H1 (cell line): ENCODE measurements around the gene CD84. TPM values are rescaled to one million over a fixed set of nuclear protein-coding genes. Genes with fewer than 3 reads are reported as not detected.

Experiments used
- CTCF ChIA-PET: fragments of 300-600 bp; sonication (Branson Sonifier 250); formaldehyde crosslinking; loops from one replicate; lab custom pipeline; 2021; ENCODE audit not compliant: partially characterized antibody; lab: Charles Lee
- POLR2A ChIA-PET: fragments of 300-600 bp; sonication (Branson Sonifier 250); formaldehyde crosslinking; loops from one replicate; lab custom pipeline; 2021; ENCODE audit warnings: inconsistent platforms; ENCODE audit not compliant: partially characterized antibody; lab: Charles Lee
- DNase-seq, 2 experiments: peaks; one replicate each; pipeline versions ENCODE4 v3.0.0 to v3.0.0-alpha.2; 2010 to 2022; ENCODE audit warnings: low spot score in 2 of 2, low read depth in 1 of 2, mixed read lengths in 1 of 2
- FAIRE-seq: peaks from 2 replicates; lab custom pipeline; 2011; peaks lifted over from hg19 to GRCh38; lab: Jason Lieb, UNC
- H2AFZ ChIP-seq: 2 replicates; pipeline ENCODE4 v1.8.1; 2012; ENCODE audit warnings: low read length, inconsistent platforms
- H2AK5ac ChIP-seq: 2 replicates; pipeline ENCODE4 v1.6.1; 2013; ENCODE audit warnings: low read depth, low read length
- H2BK120ac ChIP-seq: replicated peaks from 2 replicates; pipeline ENCODE3; 2013; ENCODE audit warnings: low read depth, low read length, inconsistent platforms
- H2BK12ac ChIP-seq: 2 replicates; pipeline ENCODE4 v1.6.1; 2013; ENCODE audit warnings: low read depth, low read length
- H2BK15ac ChIP-seq: 2 replicates; pipeline ENCODE4 v1.6.1; 2013; ENCODE audit warnings: low read length
- H2BK20ac ChIP-seq: 2 replicates; pipeline ENCODE4 v1.6.1; 2013; ENCODE audit warnings: low read length
- H2BK5ac ChIP-seq: 2 replicates; pipeline ENCODE4 v1.6.1; 2013; ENCODE audit warnings: low read depth, low read length
- H3K14ac ChIP-seq: 2 replicates; pipeline ENCODE4 v1.6.1; 2013; ENCODE audit warnings: inconsistent platforms; ENCODE audit not compliant: insufficient read length
- H3K18ac ChIP-seq: 2 replicates; pipeline ENCODE4 v1.6.1; 2013; ENCODE audit warnings: low read length; ENCODE audit errors: extremely low read depth
- H3K23ac ChIP-seq: 2 replicates; pipeline ENCODE4 v1.6.1; 2013; ENCODE audit warnings: inconsistent platforms; ENCODE audit not compliant: insufficient read length
- H3K23me2 ChIP-seq: 2 replicates; pipeline ENCODE4 v1.6.1; 2013; ENCODE audit warnings: low read depth, low read length
- H3K27ac ChIP-seq: 2 replicates; pipeline ENCODE4 v1.6.1; 2011; ENCODE audit warnings: low read depth, low read length, inconsistent platforms
- H3K27me3 ChIP-seq, 4 experiments: replicated peaks in 1 of 4; 1 replicate in 1 of 4; 2 replicates in 3 of 4; pipeline versions ENCODE4 v1.6.1 to v1.8.1; 2011 to 2013; ENCODE audit warnings: low read length in 3 of 4, mild to moderate bottlenecking in 3 of 4, inconsistent platforms in 2 of 4, mixed read lengths in 2 of 4, moderate library complexity in 1 of 4; ENCODE audit not compliant: control insufficient read depth in 3 of 4, insufficient read depth in 3 of 4; ENCODE audit errors: extremely low read depth in 1 of 4
- H3K36me3 ChIP-seq, 4 experiments: 2 replicates each; pipeline versions ENCODE4 v1.6.1 to v1.8.1; 2011 to 2013; ENCODE audit warnings: mild to moderate bottlenecking in 4 of 4, low read length in 3 of 4, moderate library complexity in 2 of 4, control low read depth in 1 of 4, inconsistent platforms in 1 of 4; ENCODE audit not compliant: insufficient read depth in 4 of 4, control insufficient read depth in 2 of 4
- H3K4ac ChIP-seq: replicated peaks from 2 replicates; pipeline ENCODE3; 2013; ENCODE audit warnings: low read length, low read depth, mixed read lengths, inconsistent platforms; ENCODE audit not compliant: insufficient read length
- H3K4me1 ChIP-seq, 4 experiments: replicated peaks in 1 of 4; 1 replicate in 1 of 4; 2 replicates in 3 of 4; pipeline versions ENCODE4 v1.6.1 to v1.8.1; 2011 to 2013; ENCODE audit warnings: low read length in 3 of 4, inconsistent platforms in 2 of 4, mixed read lengths in 1 of 4; ENCODE audit not compliant: insufficient read depth in 4 of 4, control insufficient read depth in 3 of 4
- H3K4me2 ChIP-seq, 2 experiments: 2 replicates each; pipeline versions ENCODE4 v1.6.1 to v1.8.1; 2011 to 2013; ENCODE audit warnings: low read depth in 2 of 2, low read length in 2 of 2, control low read depth in 1 of 2, inconsistent platforms in 1 of 2, mild to moderate bottlenecking in 1 of 2; ENCODE audit not compliant: insufficient read depth in 1 of 2
- H3K4me3 ChIP-seq, 4 experiments: fragments of 200-600, 300-600 bp in 1 of 4; sonication (generic), shearing (Covaris generic), sonication (Bioruptor Twin) in 1 of 4; 2 replicates each; pipeline versions ENCODE4 v1.5.1 to v1.8.1; 2011 to 2016; ENCODE audit warnings: low read length in 4 of 4, low read depth in 3 of 4, control low read depth in 2 of 4, inconsistent platforms in 2 of 4, mild to moderate bottlenecking in 2 of 4, mixed read lengths in 1 of 4, moderate library complexity in 1 of 4; ENCODE audit not compliant: insufficient read depth in 2 of 4; ENCODE audit errors: extremely low read depth in 1 of 4
- H3K56ac ChIP-seq: replicated peaks from 2 replicates; pipeline ENCODE3; 2013; ENCODE audit warnings: low read depth, mild to moderate bottlenecking, mixed read lengths, low read length, inconsistent platforms; ENCODE audit not compliant: insufficient read length
- H3K79me1 ChIP-seq: 2 replicates; pipeline ENCODE4 v1.6.1; 2013; ENCODE audit warnings: low read depth, low read length, control low read depth
- H3K79me2 ChIP-seq, 2 experiments: 2 replicates each; pipeline versions ENCODE4 v1.6.1 to v1.8.1; 2012 to 2013; ENCODE audit warnings: low read length in 2 of 2, mild to moderate bottlenecking in 2 of 2, inconsistent platforms in 1 of 2; ENCODE audit not compliant: insufficient read depth in 2 of 2, control insufficient read depth in 1 of 2
- H3K9ac ChIP-seq, 4 experiments: replicated peaks in 1 of 4; 1 replicate in 1 of 4; 2 replicates in 3 of 4; pipeline versions ENCODE4 v1.6.1 to v1.8.1; 2011 to 2013; ENCODE audit warnings: low read depth in 3 of 4, low read length in 3 of 4, control low read depth in 2 of 4, mild to moderate bottlenecking in 2 of 4, moderate library complexity in 2 of 4, inconsistent platforms in 1 of 4; ENCODE audit errors: extremely low read depth in 1 of 4
- H3K9me3 ChIP-seq, 2 experiments: 2 replicates each; pipeline versions ENCODE4 v1.6.1 to v1.8.1; 2012 to 2013; ENCODE audit warnings: mild to moderate bottlenecking in 2 of 2, moderate library complexity in 2 of 2, control low read depth in 1 of 2, inconsistent platforms in 1 of 2, low read depth in 1 of 2, low read length in 1 of 2, mixed read lengths in 1 of 2; ENCODE audit not compliant: insufficient read depth in 2 of 2
- H4K20me1 ChIP-seq, 2 experiments: replicated peaks in 1 of 2; 2 replicates each; pipeline versions ENCODE3 to v1.8.1; 2011 to 2013; ENCODE audit warnings: inconsistent platforms in 2 of 2, low read length in 2 of 2, mild to moderate bottlenecking in 1 of 2; ENCODE audit not compliant: insufficient read depth in 2 of 2, control insufficient read depth in 1 of 2
- H4K5ac ChIP-seq: 2 replicates; pipeline ENCODE4 v1.6.1; 2013; ENCODE audit warnings: low read length, low read depth, mixed read lengths, inconsistent platforms; ENCODE audit not compliant: insufficient read length
- H4K8ac ChIP-seq: 2 replicates; pipeline ENCODE4 v1.8.0; 2013; ENCODE audit warnings: mild to moderate bottlenecking, moderate library complexity, low read length, inconsistent platforms; ENCODE audit not compliant: insufficient read depth; ENCODE audit errors: extremely low read depth
- H4K91ac ChIP-seq: replicated peaks from 2 replicates; pipeline ENCODE3; 2013; ENCODE audit warnings: low read length, mixed read lengths, inconsistent platforms; ENCODE audit not compliant: insufficient read length
- CREB1 ChIP-seq: IDR thresholded peaks from 2 replicates; pipeline ENCODE4 v1.6.1; 2012; ENCODE audit warnings: inconsistent platforms
- CTBP2 ChIP-seq: IDR thresholded peaks from 2 replicates; pipeline ENCODE4 v1.7.0; 2011; ENCODE audit warnings: borderline replicate concordance, mild to moderate bottlenecking, moderate library complexity, mixed read lengths, low read length; ENCODE audit not compliant: insufficient read depth, insufficient read length
- E2F6 ChIP-seq: IDR thresholded peaks from 2 replicates; pipeline ENCODE4 v1.6.1; 2012; ENCODE audit warnings: inconsistent platforms
- EGR1 ChIP-seq: IDR thresholded peaks from 2 replicates; pipeline ENCODE4 v1.6.1; 2011; ENCODE audit warnings: low read depth, low read length, borderline replicate concordance
- HDAC2 ChIP-seq, 2 experiments: fragments of 300-600 bp in 1 of 2; sonication (generic) in 1 of 2; IDR thresholded peaks; 2 replicates each; pipeline ENCODE4 v1.6.1; 2011 to 2012; ENCODE audit warnings: low read depth in 2 of 2, low read length in 2 of 2, mild to moderate bottlenecking in 2 of 2, moderate library complexity in 2 of 2, borderline replicate concordance in 1 of 2, inconsistent platforms in 1 of 2
- JUND ChIP-seq: IDR thresholded peaks from 2 replicates; pipeline ENCODE4 v1.6.1; 2011; ENCODE audit warnings: mild to moderate bottlenecking, improper control_type of control experiment, low read length
- KDM4A ChIP-seq: IDR thresholded peaks from one replicate; pipeline ENCODE4 v1.7.1; 2012; ENCODE audit warnings: low read depth, mild to moderate bottlenecking, moderate library complexity, low read length, inconsistent platforms; ENCODE audit not compliant: severe bottlenecking
- NANOG ChIP-seq: IDR thresholded peaks from 2 replicates; pipeline ENCODE4 v1.6.1; 2011; ENCODE audit warnings: low read length, low read depth, mild to moderate bottlenecking, inconsistent platforms; ENCODE audit not compliant: insufficient read depth, poor library complexity, severe bottlenecking
- RFX5 ChIP-seq: IDR thresholded peaks from 2 replicates; pipeline ENCODE4 v1.6.1; 2011; ENCODE audit warnings: low read depth, low read length, improper control_type of control experiment, borderline replicate concordance
- RXRA ChIP-seq: IDR thresholded peaks from 2 replicates; pipeline ENCODE4 v1.6.1; 2011; ENCODE audit warnings: low read depth, mild to moderate bottlenecking, low read length, moderate library complexity; ENCODE audit not compliant: insufficient read depth
- SIN3A ChIP-seq, 2 experiments: IDR thresholded peaks in 1 of 2; conservative IDR thresholded peaks in 1 of 2; 2 replicates each; pipeline ENCODE4 v1.6.1; 2011 to 2012; ENCODE audit warnings: low read length in 2 of 2, improper control_type of control experiment in 1 of 2, low read depth in 1 of 2, mild to moderate bottlenecking in 1 of 2
- SUZ12 ChIP-seq: fragments of 200-600 bp; sonication (generic); IDR thresholded peaks from 2 replicates; pipeline ENCODE4 v1.6.1; 2012; ENCODE audit warnings: mild to moderate bottlenecking, inconsistent platforms, low read length, moderate library complexity, mixed read lengths
- TBP ChIP-seq: IDR thresholded peaks from 2 replicates; pipeline ENCODE4 v1.6.1; 2011; ENCODE audit warnings: low read depth, low read length, improper control_type of control experiment
- WGBS, 2 experiments: shearing (Covaris generic) in 1 of 2; methylation state at CpG; one replicate each; pipeline versions ENCODE4 v1.1.6 to v1.1.7; 2013 to 2015; ENCODE audit warnings: low lambda C conversion rate in 2 of 2, mixed read lengths in 2 of 2, inconsistent platforms in 1 of 2, low coverage in 1 of 2, missing lambda C conversion rate in 1 of 2; ENCODE audit not compliant: insufficient replicate concordance in 2 of 2, insufficient coverage in 1 of 2, insufficient read length in 1 of 2; ENCODE audit errors: extremely low coverage in 1 of 2, missing lambda C conversion rate in 1 of 2; 5-methylcytosine and 5-hydroxymethylcytosine counted together
- polyA plus RNA-seq, 7 experiments: library from polyadenylated mRNA; depleted of rRNA in 3 of 7; stranded (reverse) in 5 of 7; unstranded in 2 of 7; fragments of >200 nt in 5 of 7; fragments of 200-250 nt in 2 of 7; gene quantifications; 1 replicate in 5 of 7; 2 replicates in 1 of 7; 4 replicates in 1 of 7; pipeline versions ENCODE4 v1.2.1 to v1.2.3, GENCODE V29; 2011 to 2013; ENCODE audit warnings: missing spikeins in 2 of 7, mixed read lengths in 2 of 7
- total RNA-seq: library from RNA; stranded (reverse); fragmentation: NEBNext Ultra II Directional; extraction: Animal tissue kit (Norgen Biotek cat#: 25700); gene quantifications from 2 replicates; pipeline ENCODE4 v1.2.1, GENCODE V29; 2021

CD84 gene
- total and polyA plus RNA-seq, 2 of the 8 experiments (the other 6 are each of a cell fraction or from before 2014, with no cell fraction given) = not detected

- Histone ChIP-seq H4K8ac (no peak overlapping the region), H2BK15ac (no peak overlapping the region), H3K4me2 (no peak overlapping the region), H3K23ac (no peak overlapping the region), H3K23me2 (no peaks in the 10 kb centered on the region; the same call in 1 of the 2 replicates), H3K4ac (no peak overlapping the region), H2AK5ac (no peak overlapping the region), H3K79me2 (no peaks in the 10 kb centered on the region), H3K27ac (no peak overlapping the region), H3K9me3 (no peaks in the 10 kb centered on the region), H2BK5ac (no peak overlapping the region), H3K14ac (no peak overlapping the region), H4K20me1 (no peaks in the 10 kb centered on the region), H3K4me3 (no peak overlapping the region), H4K5ac (no peak overlapping the region), H3K56ac (no peak overlapping the region), H4K91ac (no peak overlapping the region), H3K18ac (no peak overlapping the region), H3K9ac (no peak overlapping the region), H2BK120ac (no peak overlapping the region), H3K4me1 (no peaks in the 10 kb centered on the region; a peak in 1 of 7 replicates), H2BK12ac (no peak overlapping the region), H3K36me3 (no peaks in the 10 kb centered on the region), H3K79me1 (no peaks in the 10 kb centered on the region), H2AFZ (no peak overlapping the region), H3K27me3 (no peaks in the 10 kb centered on the region), H2BK20ac (no peak overlapping the region)
- no peak for DNase-seq
- CTCF ChIA-PET = interaction anchor here (2.7 kb wide), 1 partner anchor 16 kb away, joined by 9 read pairs; no protein-coding TSS in a partner anchor
- WGBS, 2 experiments = 87% methylated on average over 3 of the region's 3 CpGs; no CpG with 5 or more reads in 1 of the 2 experiments
- FAIRE-seq = no peak
- POLR2A ChIA-PET = no interaction called here
- TF ChIP-seq NANOG (no peak), SUZ12 (no peak), CTBP2 (no peak), E2F6 (no peak), RXRA (no peak), HDAC2 (IDR thresholded peaks at IDR 0.05; ENCODE audit: borderline replicate concordance in 1 of 2, low read depth in 2 of 2, low read length in 2 of 2) (no peak), KDM4A (no peak), JUND (no peak), EGR1 (no peak), SIN3A (conservative IDR thresholded peaks at IDR 0.05 in 1 of 2, IDR thresholded peaks at IDR 0.05 in 1 of 2; ENCODE audit: low read depth in 1 of 2, low read length in 2 of 2) (no peak), CREB1 (no peak), TBP (no peak), RFX5 (no peak)
These were observed 43.9 kb upstream of the CD84 start for GRCh38 chr1:160623227-160623633.
